ENCODE results near the gene SCP2D1.

DNA sequence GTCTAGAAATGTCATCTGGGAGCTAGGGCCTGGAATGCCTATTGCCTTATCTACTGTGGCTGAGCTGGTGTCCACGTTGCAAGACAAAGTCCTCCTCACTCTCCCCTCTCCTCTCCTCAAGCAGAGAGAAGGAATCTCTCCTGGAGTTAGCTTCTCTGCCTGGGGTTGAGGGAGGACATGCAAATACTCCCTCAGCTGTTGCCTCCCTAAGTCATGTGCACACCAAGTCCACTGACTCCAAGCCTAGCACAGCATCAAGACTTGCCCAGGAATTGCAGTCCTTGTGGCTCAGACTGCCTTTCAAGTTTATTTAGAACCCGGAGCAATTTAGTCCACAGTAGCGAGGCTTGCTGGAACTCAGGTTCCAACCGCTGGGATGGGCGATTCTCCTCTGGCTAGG is 38.0 kb upstream of the SCP2D1 start:
- TF ChIP-seq, protein P1, sequence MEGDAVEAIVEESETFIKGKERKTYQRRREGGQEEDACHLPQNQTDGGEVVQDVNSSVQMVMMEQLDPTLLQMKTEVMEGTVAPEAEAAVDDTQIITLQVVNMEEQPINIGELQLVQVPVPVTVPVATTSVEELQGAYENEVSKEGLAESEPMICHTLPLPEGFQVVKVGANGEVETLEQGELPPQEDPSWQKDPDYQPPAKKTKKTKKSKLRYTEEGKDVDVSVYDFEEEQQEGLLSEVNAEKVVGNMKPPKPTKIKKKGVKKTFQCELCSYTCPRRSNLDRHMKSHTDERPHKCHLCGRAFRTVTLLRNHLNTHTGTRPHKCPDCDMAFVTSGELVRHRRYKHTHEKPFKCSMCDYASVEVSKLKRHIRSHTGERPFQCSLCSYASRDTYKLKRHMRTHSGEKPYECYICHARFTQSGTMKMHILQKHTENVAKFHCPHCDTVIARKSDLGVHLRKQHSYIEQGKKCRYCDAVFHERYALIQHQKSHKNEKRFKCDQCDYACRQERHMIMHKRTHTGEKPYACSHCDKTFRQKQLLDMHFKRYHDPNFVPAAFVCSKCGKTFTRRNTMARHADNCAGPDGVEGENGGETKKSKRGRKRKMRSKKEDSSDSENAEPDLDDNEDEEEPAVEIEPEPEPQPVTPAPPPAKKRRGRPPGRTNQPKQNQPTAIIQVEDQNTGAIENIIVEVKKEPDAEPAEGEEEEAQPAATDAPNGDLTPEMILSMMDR (IDR thresholded peaks at IDR 0.05) = no peak
- TF ChIP-seq POLR2A (IDR thresholded peaks at IDR 0.05) = no peak
